ENCODE data around the gene NRG2.

Gene NRG2

DNA sequence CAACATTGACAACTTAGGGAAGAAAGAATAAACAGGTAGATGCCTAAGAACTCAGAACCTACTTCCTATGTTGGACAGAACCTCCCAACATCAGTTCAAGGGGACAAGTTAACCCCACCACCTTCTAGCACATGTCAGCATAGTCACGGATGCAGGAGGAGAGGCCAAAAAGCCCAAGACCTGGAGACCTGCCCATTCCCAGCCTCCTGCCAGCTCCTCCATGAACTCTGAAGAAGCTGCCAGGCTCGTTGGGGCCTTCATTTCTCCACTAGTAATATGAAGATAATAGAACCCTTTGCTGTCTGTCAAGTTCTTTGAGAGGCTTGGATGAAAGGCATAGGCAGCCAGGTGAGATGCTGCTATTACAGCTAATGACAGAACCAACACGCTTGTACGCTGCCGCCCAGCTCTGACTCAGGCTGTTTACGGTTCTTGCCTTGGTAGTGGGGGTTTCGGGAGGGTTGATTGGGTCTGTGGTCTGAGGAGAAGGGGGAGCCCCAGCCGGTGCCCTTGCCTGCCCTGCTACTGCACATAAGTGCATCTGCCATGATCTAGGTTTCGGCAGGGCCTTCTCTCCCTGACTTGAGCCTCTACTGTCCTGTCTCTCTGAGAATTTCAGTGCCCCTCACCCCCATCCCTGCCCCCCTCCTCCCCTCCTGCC lies 82.2 kb downstream of the NRG2 start:
- no peak overlapping the region for H3K4me3 ChIP-seq (ENCODE audit: control insufficient read depth, low read depth, low read length)
- no peak for DNase-seq (ENCODE audit: low read depth)
- TF ChIP-seq CTCF (IDR thresholded peaks at IDR 0.05; ENCODE audit: control insufficient read depth, insufficient read depth, low read depth, low read length, missing control alignments), result no peak

DNA sequence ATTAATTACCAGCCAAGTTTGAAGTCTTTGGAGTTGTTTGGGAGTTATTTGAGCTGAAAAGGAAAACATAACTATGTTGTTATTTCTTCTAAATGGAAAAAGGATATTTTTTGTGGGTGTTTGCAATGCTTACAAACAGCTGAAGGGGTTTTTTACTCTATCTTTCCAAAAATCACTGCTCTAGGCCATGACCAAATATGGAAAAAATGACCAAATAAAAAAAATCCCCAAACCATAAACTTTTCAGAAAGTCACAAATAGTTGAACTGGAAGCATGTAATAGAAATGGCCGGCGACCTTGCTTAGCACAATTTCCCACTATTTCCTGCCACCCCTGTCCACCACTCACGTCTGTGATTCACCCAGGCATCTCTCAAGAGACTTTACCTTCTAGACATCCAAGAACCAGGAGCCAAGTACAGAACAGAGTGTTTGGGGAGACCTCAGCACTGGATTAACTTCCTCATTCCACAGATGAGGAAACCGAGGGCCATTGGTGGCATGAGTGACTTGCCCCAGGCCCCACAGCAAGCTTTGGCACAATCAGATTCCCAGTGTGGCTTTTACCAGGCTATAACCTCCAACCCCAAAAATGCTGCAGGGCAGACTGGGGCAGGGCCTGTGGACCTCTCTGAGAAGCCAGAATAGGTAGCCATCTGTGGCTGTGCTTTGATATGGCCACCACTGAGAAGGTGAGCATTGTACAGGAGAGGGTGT lies 84.5 kb downstream of the NRG2 start:
- DNase-seq (ENCODE audit: low read depth), result no peak
- no peak for TF ChIP-seq CTCF (IDR thresholded peaks at IDR 0.05; ENCODE audit: control insufficient read depth, insufficient read depth, low read depth, low read length, missing control alignments)
- no peak overlapping the region for H3K4me3 ChIP-seq (ENCODE audit: control insufficient read depth, low read depth, low read length)

DNA sequence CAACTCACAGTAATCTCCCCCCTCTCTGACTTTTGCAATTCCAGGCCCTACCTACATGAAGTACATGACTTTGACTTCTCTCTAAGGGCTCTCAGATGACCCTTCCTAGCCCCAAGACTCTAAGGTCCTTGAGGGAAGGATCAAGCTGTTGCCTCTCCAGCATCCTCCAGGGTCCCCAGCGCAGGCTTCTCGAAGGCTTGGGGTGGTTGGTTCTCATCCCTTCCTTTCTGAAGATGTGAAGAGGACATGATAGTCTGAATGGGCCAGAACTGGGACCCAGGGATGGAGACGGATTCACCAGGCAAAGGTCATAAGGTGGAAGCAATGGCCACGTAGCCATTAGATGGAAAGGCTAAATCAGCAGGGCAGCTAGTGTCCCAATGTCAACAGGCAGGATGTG lies 86.8 kb downstream of the NRG2 start:
- DNase-seq (ENCODE audit: low read depth), result no peak
- no peak for TF ChIP-seq CTCF (IDR thresholded peaks at IDR 0.05; ENCODE audit: control insufficient read depth, insufficient read depth, low read depth, low read length, missing control alignments)
- no peak overlapping the region for H3K4me3 ChIP-seq (ENCODE audit: control insufficient read depth, low read depth, low read length)

DNA sequence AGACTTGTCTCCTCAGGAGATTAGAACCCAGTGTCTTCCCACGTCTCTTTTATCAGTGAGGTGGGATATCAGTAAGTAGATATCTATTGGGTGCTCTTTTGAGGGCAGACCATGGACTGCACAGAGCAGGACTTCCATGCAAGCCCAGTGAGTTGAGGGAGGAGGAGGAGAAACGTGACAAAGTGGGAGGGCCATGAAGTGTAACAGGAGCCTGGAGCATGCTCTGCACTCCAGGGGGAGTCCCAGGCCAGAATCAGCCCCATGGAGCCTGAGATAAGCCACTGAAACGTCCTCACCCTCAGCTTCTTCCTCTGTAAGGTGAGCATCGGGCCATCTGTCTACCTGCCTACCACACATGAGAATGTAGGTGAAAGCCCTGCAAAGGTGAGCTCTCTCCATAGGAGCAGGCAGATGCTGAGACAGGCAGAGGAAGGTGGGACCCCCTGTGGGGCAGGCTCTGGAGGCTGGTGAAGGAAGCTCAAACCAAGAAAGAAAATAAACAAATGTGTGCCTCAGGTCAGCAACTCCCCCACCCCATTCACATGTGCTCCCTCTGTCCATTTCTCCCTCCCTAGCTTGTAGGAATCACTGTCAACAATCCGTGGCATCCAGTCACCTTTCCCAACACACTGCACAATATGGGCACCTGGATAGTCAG lies 87.4 kb downstream of the NRG2 start:
- DNase-seq (ENCODE audit: low read depth), result no peak
- H3K4me3 ChIP-seq (ENCODE audit: control insufficient read depth, low read depth, low read length), result no peak overlapping the region
- TF ChIP-seq CTCF (IDR thresholded peaks at IDR 0.05; ENCODE audit: control insufficient read depth, insufficient read depth, low read depth, low read length, missing control alignments), result no peak

- TF ChIP-seq CTCF (IDR thresholded peaks at IDR 0.05; ENCODE audit: control insufficient read depth, insufficient read depth, low read depth, low read length, missing control alignments), result no peak
- H3K4me3 ChIP-seq (ENCODE audit: control insufficient read depth, low read depth, low read length), result no peak overlapping the region
- no peak for DNase-seq (ENCODE audit: low read depth)
These were observed 88.0 kb downstream of the NRG2 start for GRCh38 chr5:139955053-139955605.

GRCh38 chr5:139954462-139954861 lies 88.6 kb downstream of the NRG2 start:
- TF ChIP-seq CTCF (IDR thresholded peaks at IDR 0.05; ENCODE audit: control insufficient read depth, insufficient read depth, low read depth, low read length, missing control alignments), result no peak
- DNase-seq (ENCODE audit: low read depth), result no peak
- no peak overlapping the region for H3K4me3 ChIP-seq (ENCODE audit: control insufficient read depth, low read depth, low read length)

Data from AG09309 (cell line).